GM23338 (cell line): ENCODE measurements around the gene NOX5.

ENCODE experiments used
- CREB1 ChIP-seq: fragments of 250-450 bp; sonication (Bioruptor Pico); IDR thresholded peaks from 2 replicates; pipeline ENCODE4 v1.5.0; 2020; ENCODE audit warnings: low read depth, mild to moderate bottlenecking, moderate library complexity
- CTCF ChIP-seq, 2 experiments: fragments of 200-600 bp in 1 of 2; sonication (generic) in 1 of 2; conservative IDR thresholded peaks; 2 replicates each; pipeline versions ENCODE4 v1.5.1 to v1.6.1; 2016 to 2017; ENCODE audit warnings: antibody characterized with exemption in 2 of 2, low read depth in 2 of 2, mild to moderate bottlenecking in 2 of 2, moderate library complexity in 1 of 2
- EZH2 ChIP-seq: fragments of 200-600 bp; sonication (generic); IDR thresholded peaks from one replicate; pipeline ENCODE4 v1.8.0; 2017; ENCODE audit warnings: antibody characterized with exemption, mild to moderate bottlenecking, low read depth; ENCODE audit not compliant: unreplicated experiment
- EZH2phosphoT487 ChIP-seq: fragments of 200-600 bp; sonication (generic); IDR thresholded peaks from one replicate; pipeline ENCODE4 v1.8.1; 2018; ENCODE audit warnings: antibody characterized with exemption; ENCODE audit not compliant: unreplicated experiment
- NANOG ChIP-seq: IDR thresholded peaks from 2 replicates; pipeline ENCODE4 v1.6.1; 2016; ENCODE audit warnings: antibody characterized with exemption, borderline replicate concordance
- POLR2AphosphoS5 ChIP-seq: IDR thresholded peaks from 2 replicates; pipeline ENCODE4 v1.6.1; 2016; ENCODE audit warnings: antibody characterized with exemption, low read depth
- REST ChIP-seq: IDR thresholded peaks from one replicate; pipeline ENCODE4 v1.6.1; 2018; ENCODE audit warnings: antibody characterized with exemption; ENCODE audit not compliant: unreplicated experiment
- ZNF462 ChIP-seq: fragments of 250-450 bp; sonication (Bioruptor Pico); IDR thresholded peaks from 2 replicates; pipeline ENCODE4 v1.5.0; 2020; ENCODE audit warnings: mild to moderate bottlenecking, moderate library complexity

GRCh38 chr15:69021895-69022294, 7.4 kb downstream of the NOX5 start:
- TF ChIP-seq CTCF (conservative IDR thresholded peaks at IDR 0.05; ENCODE audit: low read depth in 2 of 2) (no peak), EZH2 (no peak), ZNF462 (CRISPR knock-in tag) (no peak), CREB1 (CRISPR knock-in tag) (no peak), NANOG (no peak), REST (no peak), POLR2AphosphoS5 (no peak), EZH2phosphoT487 (no peak)
